Activated CD4-positive, alpha-beta T cell treated with anti-CD3 and anti-CD28 coated beads for 36 hours (primary cell): Measurements from ENCODE around the gene LRRC8A. TPM values are rescaled to one million over a fixed set of nuclear protein-coding genes. Genes with fewer than 3 reads are reported as not detected.
"Not testable (repeated sequence)": the region's sequence is repeated elsewhere in the genome, so short reads cannot be mapped to it uniquely, and the experiment has no call there.

ENCODE experiments used
- ATAC-seq: fragments of 200-7000 bp; cut with Tn5 transposase; one replicate; pipeline ENCODE4 v1.10.0; 2021; ENCODE audit warnings: mild to moderate bottlenecking, moderate library complexity
- CTCF ChIA-PET: fragments of 350-600 bp; sonication (Branson Sonifier 250); formaldehyde crosslinking; loops from one replicate; lab custom pipeline; 2021; ENCODE audit warnings: antibody characterized with exemption; lab: Charles Lee
- POLR2A ChIA-PET: fragments of 350-600 bp; sonication (Branson Sonifier 250); formaldehyde crosslinking; loops from one replicate; lab custom pipeline; 2021; ENCODE audit warnings: antibody characterized with exemption, inconsistent platforms; lab: Charles Lee
- DNase-seq: peaks from one replicate; pipeline ENCODE4 v3.0.0-alpha.2; 2020
- H3K27ac Mint-ChIP-seq: one replicate; pipeline ENCODE4 v1.8.0; 2021; ENCODE audit warnings: mixed read lengths
- H3K27me3 Mint-ChIP-seq: one replicate; pipeline ENCODE4 v1.8.0; 2021; ENCODE audit warnings: mixed read lengths
- H3K36me3 Mint-ChIP-seq: one replicate; pipeline ENCODE4 v1.8.0; 2021; ENCODE audit warnings: low read depth, mixed read lengths
- H3K4me1 Mint-ChIP-seq: one replicate; pipeline ENCODE4 v1.8.0; 2021; ENCODE audit warnings: mixed read lengths
- H3K4me3 Mint-ChIP-seq: one replicate; pipeline ENCODE4 v1.8.0; 2021; ENCODE audit warnings: mild to moderate bottlenecking, moderate library complexity, mixed read lengths
- H3K9me3 Mint-ChIP-seq: one replicate; pipeline ENCODE4 v1.8.0; 2021; ENCODE audit warnings: low read depth, mixed read lengths
- intact Hi-C, 2 experiments: fragments of 100-400 bp; cut with DNase I in 1 of 2; cut with micrococcal nuclease in 1 of 2; formaldehyde crosslinking; loops; one replicate each; pipeline versions ENCODE4 v1.14.2 to v1.15.1; 2022 to 2024; cut with DNase I, micrococcal nuclease
- total RNA-seq, 2 experiments: library from RNA; stranded (reverse); gene quantifications; one replicate each; pipeline ENCODE4 v1.2.3, GENCODE V29; 2021

LRRC8A gene
- total RNA-seq, 2 experiments from 2014 or later: 14.9 to 15.5 TPM

- POLR2A ChIA-PET: no interaction called here
- no peaks in the 10 kb centered on the region for H3K27me3 Mint-ChIP-seq
- H3K27ac Mint-ChIP-seq: no peak overlapping the region
- ATAC-seq (no peak), DNase-seq (no peak)
- no peak overlapping the region for H3K4me3 Mint-ChIP-seq
- peaks cover 20% of the 10 kb centered on the region for H3K4me1 Mint-ChIP-seq
- CTCF ChIA-PET: interaction anchor here (0.8 kb wide), 1 partner anchor 524 kb away, joined by 3 read pairs; no protein-coding TSS in a partner anchor
- no peaks in the 10 kb centered on the region for H3K9me3 Mint-ChIP-seq
- H3K36me3 Mint-ChIP-seq: peaks cover 15% of the 10 kb centered on the region
- intact Hi-C loops: no loop called here
Observed at GRCh38 chr9:128943832-128944620, 62.1 kb downstream of the LRRC8A start.

- H3K27me3 Mint-ChIP-seq, H3K4me3 Mint-ChIP-seq, H3K9me3 Mint-ChIP-seq, H3K27ac Mint-ChIP-seq, ATAC-seq, DNase-seq: not testable (repeated sequence)
- peaks cover 20% of the 10 kb centered on the region for H3K4me1 Mint-ChIP-seq
- intact Hi-C loops: loop anchor here (5.0 kb wide), 2 partner anchors 258 to 573 kb away; partner anchors contain the start of genes SET (in 1 of the 2) and URM1 (in 1 of the 2)
- peaks cover 19% of the 10 kb centered on the region for H3K36me3 Mint-ChIP-seq
- POLR2A ChIA-PET: interaction anchor here (0.8 to 1.1 kb wide), 2 partner anchors 145 to 170 kb away, joined by 3 to 6 read pairs; no protein-coding TSS in a partner anchor
- CTCF ChIA-PET: interaction anchor here (1.0 to 1.1 kb wide), 2 partner anchors 16 to 67 kb away, joined by 3 to 5 read pairs; no protein-coding TSS in a partner anchor
Observed at GRCh38 chr9:128944966-128945365, 63.0 kb downstream of the LRRC8A start.

- intact Hi-C loops: loop anchor here (2.0 to 5.0 kb wide), 3 partner anchors 43 to 574 kb away; partner anchors contain the start of genes SET (in 1 of the 2) and URM1 (in 1 of the 2)
- no peaks in the 10 kb centered on the region for H3K27me3 Mint-ChIP-seq
- CTCF ChIA-PET: interaction anchor here (0.7 to 1.0 kb wide), 2 partner anchors 17 to 19 kb away, joined by 3 to 5 read pairs; no protein-coding TSS in a partner anchor
- H3K4me1 Mint-ChIP-seq: peaks cover 23% of the 10 kb centered on the region
- peaks cover 24% of the 10 kb centered on the region for H3K36me3 Mint-ChIP-seq
- DNase-seq: no peak
- no peaks in the 10 kb centered on the region for H3K9me3 Mint-ChIP-seq
- ATAC-seq: no peak
- POLR2A ChIA-PET: interaction anchor here (0.7 to 1.1 kb wide), 3 partner anchors 146 to 647 kb away, joined by 3 to 6 read pairs (median 4); no protein-coding TSS in a partner anchor
- H3K4me3 Mint-ChIP-seq: peak overlapping the region; percentile 89
- peak overlapping the region; percentile 95 for H3K27ac Mint-ChIP-seq
Observed at GRCh38 chr9:128945798-128946501, 64.0 kb downstream of the LRRC8A start.

- peak; percentile 27 for ATAC-seq
- CTCF ChIA-PET: interaction anchor here (1.0 kb wide), 1 partner anchor 18 kb away, joined by 4 read pairs; no protein-coding TSS in a partner anchor
- Mint-ChIP-seq H3K4me1 (peaks cover 28% of the 10 kb centered on the region), H3K4me3 (peak overlapping the region; percentile 89), H3K9me3 (no peaks in the 10 kb centered on the region), H3K27ac (peak overlapping the region; percentile 95), H3K27me3 (no peaks in the 10 kb centered on the region), H3K36me3 (peaks cover 30% of the 10 kb centered on the region)
- peak; percentile 31 for DNase-seq
- POLR2A ChIA-PET: interaction anchor here (0.6 to 0.7 kb wide), 3 partner anchors 7 to 201 kb away, joined by 3 read pairs; no protein-coding TSS in a partner anchor
- intact Hi-C loops: loop anchor here (1.0 to 5.0 kb wide), 20 partner anchors 44 to 696 kb away; partner anchors contain the start of genes LRRC8A (in 2 of the 2), SET (in 2 of the 2), DOLPP1 (in 1 of the 2) and DYNC2I2 (in 1 of the 2)
Observed at GRCh38 chr9:128946571-128947276, 64.8 kb downstream of the LRRC8A start.

- intact Hi-C loops: loop anchor here (1.0 to 5.0 kb wide), 20 partner anchors 44 to 697 kb away; partner anchors contain the start of genes LRRC8A (in 2 of the 2), SET (in 2 of the 2), DOLPP1 (in 1 of the 2) and DYNC2I2 (in 1 of the 2)
- no peak for DNase-seq
- ChIA-PET CTCF (interaction anchor here (0.6 to 1.0 kb wide), 3 partner anchors 18 to 394 kb away, joined by 3 to 4 read pairs (median 3); no protein-coding TSS in a partner anchor), POLR2A (interaction anchor here (0.6 kb wide), 1 partner anchor 8 kb away, joined by 3 read pairs; no protein-coding TSS in a partner anchor)
- no peak for ATAC-seq
- Mint-ChIP-seq H3K4me1 (peaks cover 28% of the 10 kb centered on the region), H3K36me3 (peaks cover 30% of the 10 kb centered on the region), H3K27me3 (no peaks in the 10 kb centered on the region), H3K9me3 (no peaks in the 10 kb centered on the region), H3K4me3 (peak overlapping the region; percentile 89), H3K27ac (peak overlapping the region; percentile 95)
Observed at GRCh38 chr9:128947277-128947526, 65.3 kb downstream of the LRRC8A start.

- DNase-seq (peak; percentile 99), ATAC-seq (peak; percentile 80)
- Mint-ChIP-seq H3K4me3 (peak within 1 kb of the TSS; percentile 89), H3K27me3 (no peaks in the 10 kb centered on the region), H3K4me1 (peaks cover 29% of the 10 kb centered on the region), H3K27ac (peak within 1 kb of the TSS; percentile 95), H3K36me3 (peaks cover 32% of the 10 kb centered on the region), H3K9me3 (no peaks in the 10 kb centered on the region)
- ChIA-PET POLR2A (interaction anchor here (0.6 to 1.4 kb wide), 8 partner anchors 8 to 811 kb away, joined by 3 to 7 read pairs (median 4); partner anchors contain the start of gene KYAT1), CTCF (interaction anchor here (0.6 to 1.1 kb wide), 7 partner anchors 18 to 394 kb away, joined by 3 to 4 read pairs (median 3); partner anchors contain the start of gene ENDOG)
- intact Hi-C loops: loop anchor here (1.0 to 5.0 kb wide), 20 partner anchors 45 to 697 kb away; partner anchors contain the start of genes LRRC8A (in 2 of the 2), SET (in 2 of the 2), DOLPP1 (in 1 of the 2) and DYNC2I2 (in 1 of the 2)
Observed at GRCh38 chr9:128947527-128948301, 65.8 kb downstream of the LRRC8A start, which contains the start of the genes DOLK and NUP188. DOLK (minus strand) TSS chr9:128947603; CDS start chr9:128947303, 300 bp downstream. NUP188 (plus strand) TSS chr9:128947699; CDS start chr9:128947720, 21 bp downstream.

GRCh38 chr9:128961403-128961802, 79.5 kb downstream of the LRRC8A start:
- CTCF ChIA-PET: interaction anchor here (0.6 to 0.7 kb wide), 3 partner anchors 19 to 631 kb away, joined by 3 read pairs; no protein-coding TSS in a partner anchor
- DNase-seq, H3K9me3 Mint-ChIP-seq, H3K4me1 Mint-ChIP-seq, intact Hi-C loops, H3K4me3 Mint-ChIP-seq, ATAC-seq, H3K27ac Mint-ChIP-seq, H3K27me3 Mint-ChIP-seq: not testable (repeated sequence)
- POLR2A ChIA-PET: interaction anchor here (0.6 kb wide), 1 partner anchor 13 kb away, joined by 4 read pairs; no protein-coding TSS in a partner anchor
- H3K36me3 Mint-ChIP-seq: peaks cover 40% of the 10 kb centered on the region
